Activated naive CD4-positive, alpha-beta T cell treated with Interleukin-2 at 50 U/mL for 16 hours (primary cell): ENCODE measurements around the gene ZNF695.
"Not testable (repeated sequence)": the region's sequence is repeated elsewhere in the genome, so short reads cannot be mapped to it uniquely, and the experiment has no call there.

Experiments
- DNase-seq: peaks from one replicate; pipeline ENCODE4 v3.0.0-alpha.2; 2020

The ZNF695 gene

DNA sequence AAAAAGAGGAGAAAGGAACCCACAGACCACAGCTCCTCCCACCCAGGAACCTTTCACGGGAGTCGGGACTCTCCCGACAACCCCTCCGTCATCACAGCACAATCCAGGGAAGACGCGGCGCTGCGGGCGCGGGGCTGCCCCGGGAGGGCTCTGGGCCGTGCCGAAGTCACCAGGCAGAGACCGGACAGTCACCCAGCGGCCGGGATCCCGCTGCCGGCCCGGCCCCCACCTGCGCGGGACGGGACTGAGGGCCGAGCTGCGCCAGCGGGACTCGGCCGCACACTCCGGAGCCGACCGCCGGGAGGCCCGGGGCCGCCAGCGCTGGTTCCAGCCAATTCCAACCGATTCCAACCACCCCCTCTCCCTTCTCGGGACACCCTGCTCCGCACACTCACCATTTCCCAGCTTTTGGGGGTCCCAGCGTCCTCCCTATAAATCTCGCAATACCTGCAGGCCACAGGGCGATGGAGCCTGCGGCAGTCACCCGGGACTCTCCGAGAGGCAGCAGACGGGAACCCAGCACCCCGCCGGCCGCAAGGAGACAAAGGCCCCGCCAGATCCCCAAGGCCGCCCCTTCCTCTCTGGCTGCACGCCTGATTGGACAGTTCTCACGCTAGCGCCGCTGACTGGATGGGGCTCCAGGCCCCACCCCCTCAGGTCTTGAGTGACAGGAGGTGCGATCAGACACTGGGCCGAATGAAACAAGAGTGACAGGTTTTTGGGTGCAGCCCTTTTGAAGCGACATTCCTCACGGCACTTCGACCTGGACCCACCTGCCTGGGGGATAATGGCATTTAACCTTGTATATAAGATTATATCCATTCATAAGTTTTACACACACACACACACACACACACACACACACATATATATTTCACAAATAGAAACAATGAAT, at the start of gene ZNF695:
Gene ZNF695 (minus strand): TSS at position 547 of the 895 bp plus-strand sequence. CDS start 149 bp downstream, at position 398.
- DNase-seq, result peak; percentile 20

DNA sequence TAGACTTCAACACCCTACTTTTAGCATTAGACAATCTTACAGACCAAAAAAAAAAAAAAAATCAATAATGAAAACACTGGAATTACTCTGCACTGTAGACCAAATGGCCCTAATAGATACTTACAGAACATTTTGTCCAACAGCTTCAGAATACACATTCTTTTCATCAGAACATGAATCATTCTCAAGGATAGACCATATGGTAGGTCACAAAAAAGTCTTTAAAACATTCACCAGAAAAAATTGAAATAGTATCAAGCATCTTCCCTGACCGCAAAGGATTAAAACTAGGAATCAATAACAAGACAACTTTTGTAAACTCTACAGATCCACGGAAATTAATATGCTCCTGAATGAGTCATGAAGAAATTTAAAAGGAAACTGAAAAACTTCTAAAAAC, 48.2 kb upstream of the ZNF695 start:
- no peak for DNase-seq

DNA sequence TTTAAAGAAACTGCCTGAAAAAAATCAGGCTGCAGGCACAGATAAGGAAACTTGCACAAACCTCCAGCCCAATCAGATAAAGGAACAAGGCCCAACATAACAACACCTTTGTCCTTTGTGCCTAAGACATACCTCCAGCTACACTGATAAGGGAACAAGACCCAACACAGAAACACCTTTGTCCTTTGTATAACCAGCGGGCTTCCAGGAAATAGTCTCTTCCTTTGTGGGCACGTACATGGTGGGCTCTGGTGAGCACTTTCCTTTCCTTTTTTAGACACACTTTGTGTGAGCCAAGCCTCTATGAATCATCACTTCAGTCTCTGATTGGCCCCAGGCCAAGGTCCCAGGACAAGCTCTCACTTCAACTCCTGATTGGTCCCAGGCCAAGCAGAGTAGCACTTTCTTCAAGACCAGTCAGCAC, 47.1 kb upstream of the ZNF695 start:
- DNase-seq, result no peak

DNA sequence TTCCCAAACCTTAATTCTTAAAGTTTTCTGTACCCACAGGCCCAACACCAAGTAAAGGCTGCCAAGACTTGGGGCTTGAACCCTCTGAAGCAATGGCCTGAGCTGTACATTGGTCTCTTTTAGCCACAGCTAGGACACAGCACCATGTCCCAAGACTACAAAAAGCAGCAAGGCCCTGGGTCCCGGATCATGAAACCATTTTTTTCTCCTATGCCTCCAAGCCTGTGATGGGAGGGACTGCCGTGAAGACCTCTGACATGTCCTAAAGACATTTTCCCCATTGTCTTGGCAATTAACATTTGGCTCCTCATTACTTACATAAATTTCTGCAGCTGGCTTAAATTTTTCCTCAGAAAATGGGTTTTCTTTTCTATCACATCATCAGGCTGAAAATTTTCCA, 39.8 kb upstream of the ZNF695 start:
- DNase-seq, result no peak

DNA sequence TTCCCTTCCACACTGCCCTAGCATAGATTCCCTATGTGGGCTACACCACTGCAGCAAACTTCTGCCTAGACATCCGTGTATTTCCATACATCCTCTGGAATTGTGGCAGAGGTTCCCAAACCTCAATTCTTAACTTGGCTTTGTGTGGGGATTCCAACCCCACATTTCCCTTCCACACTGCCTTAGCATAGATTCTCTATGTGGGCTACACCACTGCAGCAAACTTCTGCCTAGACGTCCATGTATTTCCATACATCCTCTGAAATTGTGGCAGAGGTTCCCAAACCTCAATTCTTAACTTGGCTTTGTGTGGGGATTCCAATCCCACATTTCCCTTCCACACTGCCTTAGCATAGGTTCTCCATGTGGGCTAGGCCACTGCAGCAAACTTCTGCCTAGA, 39.4 kb upstream of the ZNF695 start:
- no peak for DNase-seq

DNA sequence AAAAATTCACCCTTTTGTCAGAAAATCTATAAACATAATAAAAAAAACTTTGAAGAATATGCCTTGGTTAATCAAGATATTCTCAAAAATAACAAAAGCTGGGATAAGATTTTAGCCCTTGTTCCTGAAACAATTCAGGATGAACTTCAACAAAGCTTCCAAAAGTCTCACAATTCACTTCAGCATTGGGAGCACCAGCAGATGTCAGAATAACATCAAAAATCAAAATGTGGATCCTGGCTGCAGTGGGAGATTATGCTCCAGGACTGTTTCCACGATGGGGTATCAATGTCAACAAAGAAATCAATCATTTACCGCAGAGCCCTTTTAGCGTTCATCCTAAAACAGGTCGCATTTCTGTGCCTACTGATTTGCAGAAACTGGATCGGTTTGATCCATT, 35.5 kb upstream of the ZNF695 start:
- DNase-seq, result no peak

DNA sequence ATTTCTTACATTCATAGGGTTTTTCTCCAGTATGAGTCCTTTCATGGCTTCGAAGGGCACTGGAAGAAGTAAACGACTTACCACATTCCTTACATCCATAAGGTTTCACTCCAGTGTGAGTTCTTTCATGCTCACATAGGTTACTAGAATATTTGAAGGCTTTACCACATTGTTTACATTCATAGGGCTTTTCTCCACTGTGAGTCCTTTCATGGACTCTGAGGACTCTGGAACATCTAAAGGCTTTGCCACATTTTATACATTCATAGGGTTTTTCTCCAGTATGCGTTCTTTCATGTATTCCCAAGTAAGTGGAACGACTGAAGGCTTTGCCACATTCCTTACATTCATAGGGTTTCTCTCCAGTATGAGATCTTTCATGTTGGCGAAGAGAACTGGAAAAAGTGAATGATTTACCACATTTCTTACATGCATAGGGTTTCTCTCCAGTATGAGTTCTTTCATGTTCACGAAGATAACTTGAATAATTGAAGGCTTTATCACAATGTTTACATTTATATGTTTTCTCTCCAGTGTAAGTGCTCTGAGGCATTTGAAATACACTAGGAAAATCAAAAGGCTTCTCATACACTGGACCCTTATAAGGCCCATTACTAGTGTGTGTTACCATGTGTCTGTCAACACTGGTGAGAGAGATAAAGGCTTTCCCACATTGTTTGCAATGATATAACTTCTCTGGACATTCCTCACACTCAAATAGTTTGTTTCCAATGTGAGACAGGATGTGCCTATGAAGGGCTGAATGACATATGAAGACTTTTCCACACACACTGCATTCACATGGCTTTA, 29.9 kb upstream of the ZNF695 start:
- DNase-seq, result no peak

DNA sequence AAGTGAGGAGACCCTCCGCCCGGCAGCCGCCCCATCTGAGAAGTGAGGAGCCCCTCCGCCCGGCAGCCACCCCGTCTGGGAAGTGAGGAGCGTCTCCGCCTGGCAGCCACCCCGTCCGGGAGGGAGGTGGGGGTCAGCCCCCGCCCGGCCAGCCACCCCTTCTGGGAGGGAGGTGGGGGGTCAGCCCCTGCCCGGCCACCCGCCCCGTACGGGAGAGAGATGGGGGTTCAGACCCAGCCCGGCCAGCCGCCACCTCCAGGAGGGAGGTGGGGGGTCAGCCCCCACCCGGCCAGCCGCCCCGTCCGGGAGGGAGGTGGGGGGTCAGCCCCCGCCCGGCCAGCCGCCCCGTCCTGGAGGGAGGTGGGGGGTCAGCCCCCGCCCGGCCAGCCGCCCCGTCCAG, 24.4 kb upstream of the ZNF695 start:
- not testable (repeated sequence) for DNase-seq

DNA sequence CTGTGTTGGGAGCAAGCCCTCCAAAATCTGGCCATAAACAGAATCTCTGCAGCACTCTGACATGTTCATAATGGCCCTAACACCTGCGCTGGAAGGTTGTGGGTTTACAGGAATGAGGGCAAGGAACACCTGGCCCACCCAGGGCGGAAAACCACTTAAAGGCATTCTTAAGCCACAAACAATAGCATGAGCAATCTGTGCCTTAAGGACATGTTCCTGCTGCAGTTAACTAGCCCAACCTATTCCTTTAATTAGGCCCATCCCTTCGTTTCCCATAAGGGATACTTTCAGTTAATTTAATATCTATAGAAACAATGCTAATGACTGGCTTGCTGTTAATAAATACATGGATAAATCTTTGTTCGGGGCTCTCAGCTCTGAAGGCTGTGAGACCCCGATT, 16.8 kb upstream of the ZNF695 start:
- not testable (repeated sequence) for DNase-seq

DNA sequence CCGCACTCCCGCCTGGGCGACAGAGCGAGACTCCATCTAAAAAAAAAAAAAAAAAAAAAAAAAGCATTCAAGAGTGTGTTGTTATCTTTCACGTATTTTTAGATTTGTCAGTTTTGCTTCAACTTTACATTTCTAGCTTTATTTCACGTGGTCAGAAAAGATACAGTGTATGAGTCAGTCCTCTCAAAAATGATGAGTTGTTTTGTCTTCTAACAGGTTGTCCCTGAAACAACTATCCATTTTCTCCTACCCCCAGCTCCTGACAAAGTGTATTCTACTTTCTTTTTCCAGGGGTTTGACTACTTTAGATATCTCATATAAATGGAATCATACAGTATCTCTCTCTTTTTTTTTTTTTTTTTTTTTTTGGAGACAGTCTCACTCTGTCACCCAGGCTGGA, 5.5 kb upstream of the ZNF695 start:
- DNase-seq, result no peak

DNA sequence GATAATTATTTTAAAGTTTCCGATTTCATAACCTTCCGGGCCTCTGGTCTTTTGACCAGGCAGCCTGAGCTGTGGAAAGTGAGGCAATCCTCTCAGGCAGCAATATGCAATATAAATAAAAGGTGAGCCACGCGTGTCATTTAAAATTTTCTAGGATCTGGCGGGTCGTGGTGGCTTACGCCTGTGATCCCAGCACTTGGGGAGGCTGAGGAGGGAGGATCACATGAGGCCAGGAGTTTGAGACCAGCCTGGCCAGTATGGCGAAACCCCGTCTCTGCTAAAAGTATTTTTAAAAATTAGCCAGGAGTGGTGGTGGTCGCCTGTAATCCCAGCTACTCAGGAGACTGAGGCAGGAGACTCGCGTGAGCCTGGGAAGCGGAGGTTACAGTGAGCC, 546 bp upstream of the ZNF695 start:
- DNase-seq, result no peak

DNA sequence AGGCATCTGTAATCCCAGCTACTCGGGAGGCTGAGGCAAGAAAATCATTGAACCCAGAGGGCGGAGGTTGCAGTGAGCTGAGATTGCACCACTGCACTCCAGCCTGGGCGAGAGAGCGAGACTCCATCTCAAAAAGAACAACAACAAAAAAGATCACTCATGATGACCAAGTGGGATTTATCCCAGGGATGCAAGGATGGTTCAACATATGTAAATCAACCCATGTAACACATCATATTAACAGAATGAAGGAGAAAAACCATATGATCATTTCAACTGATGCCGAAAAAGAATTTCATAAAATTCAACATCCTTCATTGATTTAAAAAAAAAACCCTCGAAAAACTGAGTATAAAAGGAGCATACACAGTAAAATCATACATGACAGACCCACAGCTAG, 3.8 kb downstream of the ZNF695 start:
- not testable (repeated sequence) for DNase-seq

DNA sequence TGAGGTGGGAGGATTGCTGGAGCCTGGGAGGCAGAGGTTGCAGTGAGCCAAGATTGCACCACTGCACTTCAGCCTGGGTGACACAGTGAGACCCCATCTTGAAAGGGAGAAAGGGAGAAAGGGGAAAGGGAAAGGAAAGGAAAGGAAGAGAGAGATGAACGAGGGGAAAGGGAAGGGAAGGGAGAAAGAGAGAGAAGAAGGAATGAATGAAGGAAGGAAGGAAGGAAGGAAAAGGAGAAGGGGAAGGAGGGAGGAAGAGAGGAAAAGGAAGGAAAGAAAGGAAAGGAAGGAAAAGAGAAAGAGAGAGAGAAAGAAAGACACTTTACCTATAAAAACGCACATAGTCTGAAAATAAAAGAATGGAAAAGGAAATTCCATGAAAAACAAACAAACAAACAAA, 18.0 kb downstream of the ZNF695 start:
- no peak for DNase-seq

DNA sequence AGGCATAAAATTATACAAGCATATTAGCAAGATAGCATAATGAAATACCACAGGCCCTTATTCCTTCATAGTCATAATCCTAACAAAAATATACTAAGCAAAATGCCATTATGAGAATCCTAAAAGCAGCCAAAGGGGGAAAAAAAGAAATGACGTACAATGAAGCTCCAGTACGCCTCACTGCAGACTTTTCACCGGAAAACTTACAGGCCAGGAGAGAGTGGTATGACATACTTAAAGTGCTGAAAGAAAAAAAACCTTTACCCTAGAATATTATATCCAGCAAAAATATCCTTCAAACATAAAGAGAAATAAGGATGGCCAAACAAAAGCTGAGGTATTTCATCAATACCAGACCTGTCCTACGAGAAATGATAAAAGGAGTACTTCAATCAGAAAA, 19.5 kb downstream of the ZNF695 start:
- no peak for DNase-seq

DNA sequence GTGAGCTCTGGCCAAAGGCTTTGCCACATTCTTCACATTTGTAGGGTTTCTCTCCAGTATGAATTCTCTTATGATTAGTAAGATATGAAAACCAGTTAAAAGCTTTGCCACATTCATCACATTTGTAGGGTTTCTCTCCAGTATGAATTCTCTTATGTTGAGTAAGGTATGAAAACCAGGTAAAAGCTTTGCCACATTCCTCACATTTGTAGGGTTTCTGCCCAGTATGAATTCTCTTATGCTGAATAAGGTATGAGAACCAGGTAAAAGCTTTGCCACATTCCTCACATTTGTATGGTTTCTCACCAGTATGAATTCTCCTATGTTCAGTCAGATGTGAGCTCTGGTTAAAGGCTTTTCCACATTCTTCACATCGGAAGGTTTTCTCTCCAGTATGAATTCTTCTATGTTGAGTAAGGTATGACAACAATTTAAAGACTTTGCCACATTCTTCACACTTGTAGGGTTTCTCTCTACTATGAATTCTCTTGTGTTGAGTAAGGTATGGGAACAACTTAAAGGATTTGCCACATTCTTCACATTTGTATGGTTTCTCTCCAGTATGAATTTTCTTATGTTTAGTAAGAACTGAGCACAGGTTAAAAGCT, 20.7 kb downstream of the ZNF695 start:
- DNase-seq, result no peak

DNA sequence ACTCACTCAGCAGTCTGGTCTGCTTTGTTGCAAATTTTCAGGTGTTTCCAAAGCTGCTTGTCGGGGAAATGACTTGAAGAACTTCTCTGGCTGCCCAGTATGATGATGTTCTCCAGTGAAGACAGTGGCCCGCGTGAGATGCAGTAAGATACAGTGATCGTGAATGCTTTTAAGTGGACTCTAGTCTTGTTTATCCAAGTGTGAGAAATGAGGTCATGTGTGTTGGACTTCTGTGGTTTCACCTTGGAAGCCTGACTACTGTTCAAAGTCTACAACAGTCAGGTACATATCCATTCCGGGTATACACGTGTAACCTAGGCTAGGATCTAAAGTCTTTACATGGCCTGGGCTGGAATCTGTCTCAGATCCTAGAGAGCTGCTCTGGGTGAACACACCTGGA, 29.1 kb downstream of the ZNF695 start:
- no peak for DNase-seq

DNA sequence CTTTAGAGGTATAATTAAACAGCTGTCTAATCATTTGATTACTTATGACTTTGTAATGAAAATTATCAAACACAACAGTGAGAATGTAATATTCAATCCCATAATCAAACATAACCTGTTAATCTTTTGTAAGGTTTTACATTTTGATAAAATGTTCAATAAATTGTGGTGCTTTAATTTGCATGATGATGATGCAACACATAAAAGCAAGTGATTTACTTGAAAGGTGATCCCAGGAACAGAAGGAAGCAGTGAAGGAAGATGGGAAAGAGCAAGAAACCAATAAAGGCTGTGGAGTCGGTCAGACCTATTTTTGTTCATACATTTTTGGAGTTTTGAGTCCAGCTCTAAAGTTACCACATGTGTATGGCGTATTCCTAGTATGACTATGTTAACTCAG, 29.6 kb downstream of the ZNF695 start:
- no peak for DNase-seq

DNA sequence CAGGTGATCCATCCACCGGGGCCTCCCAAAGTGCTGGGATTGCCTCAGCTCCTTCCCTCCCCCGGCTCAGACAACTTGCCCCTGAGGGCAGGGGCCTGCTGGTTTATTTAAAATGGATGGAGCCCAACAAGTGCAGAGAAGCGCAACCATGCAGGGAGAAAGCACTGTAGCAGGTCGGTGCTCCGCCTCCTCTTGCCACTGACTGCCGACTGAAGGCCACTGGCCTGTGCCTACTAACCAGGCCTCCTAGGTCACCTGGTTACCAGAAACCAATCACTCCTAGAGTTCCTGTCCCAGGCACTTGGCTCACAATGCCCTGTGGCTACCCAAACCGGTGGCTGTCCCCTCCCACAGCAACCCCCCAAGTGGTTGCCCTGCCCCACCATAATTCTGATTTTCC, 35.9 kb downstream of the ZNF695 start:
- DNase-seq, result no peak

DNA sequence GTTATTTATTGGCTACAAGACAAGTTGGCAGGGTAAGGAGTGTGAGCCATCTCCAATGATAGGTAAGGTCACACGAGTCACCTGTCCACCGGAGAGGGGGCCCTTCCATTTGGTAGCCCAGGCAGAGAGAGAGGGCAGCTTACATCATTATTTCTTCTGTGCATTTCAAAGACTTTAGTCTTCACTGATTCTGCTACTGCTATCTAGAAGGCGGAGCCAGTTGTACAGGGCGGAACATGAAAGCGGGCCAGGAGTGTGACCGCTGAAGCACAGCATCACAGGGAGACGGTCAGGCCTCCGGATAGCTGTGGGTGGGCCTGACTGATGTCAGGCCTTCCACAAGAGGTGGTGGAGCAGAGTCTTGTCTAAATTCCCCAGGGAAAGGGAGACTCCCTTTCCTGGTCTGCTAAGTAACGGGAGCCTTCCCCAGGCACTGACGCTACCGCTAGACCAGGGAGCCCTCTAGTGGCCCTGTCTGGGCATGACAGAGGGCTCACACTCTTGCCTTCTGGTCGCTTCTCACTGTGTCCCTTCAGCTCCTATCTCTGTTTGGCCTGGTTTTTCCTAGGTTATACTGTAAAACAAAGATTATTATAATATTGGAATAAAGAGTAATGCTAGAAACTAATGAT, 36.7 kb downstream of the ZNF695 start:
- DNase-seq, result peak; percentile 43

DNA sequence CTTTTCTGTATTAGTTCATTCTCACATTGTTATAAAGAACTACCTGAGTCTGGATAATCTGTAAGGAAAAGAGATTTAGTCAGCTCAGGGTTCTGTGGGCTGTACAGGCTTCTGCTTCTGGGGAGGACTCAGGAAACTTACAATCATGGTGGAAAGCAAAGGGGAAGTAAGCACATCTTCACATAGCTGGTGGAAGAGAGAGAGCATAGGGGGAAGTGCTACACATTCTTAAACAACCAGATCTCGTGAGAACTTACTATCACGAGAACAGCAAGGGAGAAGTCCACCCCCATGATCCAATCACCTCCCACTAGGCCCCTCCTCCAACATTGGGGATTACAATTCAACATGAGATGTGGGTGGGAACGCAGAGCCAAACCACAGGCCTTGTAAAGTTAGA, 38.2 kb downstream of the ZNF695 start:
- no peak for DNase-seq

DNA sequence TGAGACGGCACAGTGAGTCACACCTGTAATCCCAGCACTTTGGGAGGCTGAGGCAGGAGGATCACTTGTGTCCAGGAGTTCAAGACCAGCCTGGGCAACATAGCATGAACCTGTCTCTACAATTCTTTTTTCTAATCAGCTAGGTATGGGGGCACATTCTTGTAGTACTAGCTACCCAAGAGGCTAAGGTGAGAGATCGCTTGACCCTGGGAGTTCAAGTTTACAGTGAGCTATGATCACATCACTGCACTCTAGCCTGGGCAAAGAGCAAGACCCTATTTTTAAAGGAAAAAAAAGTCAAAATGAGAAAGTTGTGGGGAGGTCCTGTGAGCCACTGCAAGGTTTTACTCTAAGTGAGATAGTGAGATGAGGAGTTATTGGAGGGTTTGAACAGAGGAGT, 41.4 kb downstream of the ZNF695 start:
- no peak for DNase-seq

DNA sequence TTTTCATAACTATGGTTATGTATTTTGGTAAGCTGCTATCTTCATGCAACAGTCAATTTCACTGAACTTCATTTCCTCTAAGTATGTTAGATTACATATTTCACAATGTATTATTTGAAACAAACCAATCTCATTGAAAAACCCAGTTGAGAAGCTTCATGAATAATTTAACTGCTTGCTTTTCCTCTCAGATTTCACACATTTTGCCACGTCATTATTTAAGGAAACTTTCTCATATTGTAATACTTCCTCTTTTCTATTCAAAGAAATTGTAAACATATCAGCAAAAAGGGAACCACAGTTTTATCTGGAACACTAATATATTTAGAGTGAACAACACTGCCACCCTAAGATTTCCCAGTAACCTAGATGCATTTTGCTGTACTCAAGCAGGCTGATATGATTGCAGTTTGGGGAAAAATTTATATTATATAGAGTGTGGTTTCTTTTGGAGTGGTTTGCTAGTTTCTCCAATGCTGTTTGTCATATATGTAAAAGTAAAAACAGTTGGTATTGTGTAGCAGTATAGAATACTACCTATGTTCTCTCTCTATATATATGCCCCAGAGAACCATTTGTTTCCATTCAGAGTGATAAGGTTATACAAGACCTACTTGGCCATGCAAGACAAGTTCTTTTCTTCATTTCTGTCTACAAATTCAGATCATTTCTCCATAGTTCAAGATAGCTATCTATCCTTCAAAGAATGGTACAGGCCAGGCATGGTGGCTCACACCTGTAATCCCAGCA, 47.7 kb downstream of the ZNF695 start:
- no peak for DNase-seq
